ENCODE data around the gene ITLN1.
"Not testable (repeated sequence)": the region's sequence is repeated elsewhere in the genome, so short reads cannot be mapped to it uniquely, and the experiment has no call there.

ITLN1 gene

GRCh38 chr1:160885042-160885441, at the start of gene ITLN1:
TSS of gene ITLN1 (minus strand) at chr1:160885180. CDS start at chr1:160884877, 303 bp downstream.
- no peak for DNase-seq (ENCODE audit: low spot score)

- DNase-seq (ENCODE audit: low spot score) = not testable (repeated sequence)
Observed at GRCh38 chr1:160933305-160933704, 48.3 kb upstream of the ITLN1 start.

- DNase-seq (ENCODE audit: low spot score) = peak; percentile 1
Observed at GRCh38 chr1:160925652-160926244, 40.8 kb upstream of the ITLN1 start.

- DNase-seq (ENCODE audit: low spot score) = no peak
Observed at GRCh38 chr1:160924791-160925651, 40.0 kb upstream of the ITLN1 start.

DNA sequence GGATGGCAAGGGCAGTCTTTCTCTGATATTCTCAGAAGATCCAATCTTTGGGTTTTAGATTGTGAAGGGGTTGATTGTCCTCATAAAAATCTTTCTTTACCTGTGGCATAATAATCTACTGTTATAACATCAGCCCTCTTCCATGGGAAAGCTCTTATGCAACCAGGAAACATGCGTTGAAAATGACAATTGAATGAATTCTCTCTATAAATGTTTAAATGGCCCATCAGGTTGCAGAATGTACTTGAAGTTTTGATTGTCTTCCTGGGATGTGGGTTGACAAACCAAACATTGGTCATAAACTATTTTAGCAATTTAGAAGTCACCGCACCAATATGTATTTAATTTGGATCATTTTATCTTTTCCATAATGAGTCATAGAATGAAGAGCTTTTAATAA, 31.7 kb upstream of the ITLN1 start:
- no peak for DNase-seq (ENCODE audit: low spot score)

DNA sequence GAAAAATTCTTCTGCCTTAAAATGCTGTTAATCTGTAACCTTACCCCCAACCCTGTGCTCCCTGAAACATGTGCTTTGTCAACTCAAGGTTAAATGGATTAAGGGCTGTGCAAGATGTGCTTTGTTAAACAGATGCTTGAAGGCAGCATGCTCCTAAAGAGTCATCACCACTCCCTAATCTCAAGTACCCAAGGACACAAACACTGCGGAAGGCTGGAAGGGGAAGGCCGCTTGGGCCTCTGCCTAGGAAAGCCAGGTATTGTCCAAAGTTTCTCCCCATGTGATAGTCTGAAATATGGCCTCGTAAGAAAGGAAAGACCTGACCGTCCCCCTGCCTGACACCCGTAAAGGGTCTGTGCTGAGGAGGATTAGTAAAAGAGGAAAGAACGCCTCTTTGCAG, 28.2 kb upstream of the ITLN1 start:
- DNase-seq (ENCODE audit: low spot score) = not testable (repeated sequence)

GRCh38 chr1:160911925-160912324, 26.9 kb upstream of the ITLN1 start:
- DNase-seq (ENCODE audit: low spot score) = no peak

DNA sequence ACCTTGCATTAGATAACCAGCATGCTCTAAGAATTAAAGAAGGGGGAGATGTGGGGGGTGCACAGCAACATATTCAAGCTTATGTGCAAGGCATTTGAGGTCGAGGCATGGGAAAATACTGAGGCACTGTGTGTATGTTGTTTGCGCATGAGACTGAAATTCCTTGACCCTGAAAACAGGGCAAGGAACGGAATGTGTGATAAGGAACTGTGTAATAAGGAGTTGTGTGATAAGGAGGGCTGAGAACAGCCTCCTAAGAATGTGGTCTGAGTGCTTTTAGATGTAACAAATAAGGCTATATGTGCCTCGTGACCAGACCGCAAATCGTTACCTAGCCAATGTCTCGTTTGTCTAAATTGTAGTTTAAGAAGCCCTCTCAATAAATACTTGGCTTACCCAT, 26.5 kb upstream of the ITLN1 start:
- DNase-seq (ENCODE audit: low spot score) = no peak

DNA sequence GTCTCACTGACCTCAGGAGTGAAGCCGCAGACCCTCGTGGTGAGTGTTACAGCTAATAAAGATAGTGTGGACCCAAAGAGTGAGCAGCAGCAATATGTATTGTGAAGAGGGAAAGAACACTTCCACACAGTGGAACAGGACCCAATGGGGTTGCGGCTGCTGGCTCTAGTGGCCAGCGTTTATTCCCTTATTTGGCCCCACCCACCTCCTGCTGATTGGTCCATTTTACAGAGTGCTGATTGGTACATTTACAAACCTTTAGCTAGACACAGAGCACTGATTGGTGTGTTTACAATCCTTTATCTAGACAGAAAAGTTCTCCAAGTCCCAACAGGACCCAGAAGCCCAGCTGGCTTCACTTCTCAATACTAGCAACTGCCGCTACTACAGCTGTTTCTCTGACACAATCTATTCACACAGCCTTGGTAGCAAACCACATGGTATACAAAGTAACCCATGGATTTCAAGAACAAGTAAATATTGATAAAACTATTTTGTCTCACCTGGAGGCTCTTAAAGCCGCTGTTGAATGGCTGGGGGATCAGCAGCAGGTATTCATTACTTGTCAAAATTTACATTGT, 25.3 kb upstream of the ITLN1 start:
- DNase-seq (ENCODE audit: low spot score) = no peak

DNA sequence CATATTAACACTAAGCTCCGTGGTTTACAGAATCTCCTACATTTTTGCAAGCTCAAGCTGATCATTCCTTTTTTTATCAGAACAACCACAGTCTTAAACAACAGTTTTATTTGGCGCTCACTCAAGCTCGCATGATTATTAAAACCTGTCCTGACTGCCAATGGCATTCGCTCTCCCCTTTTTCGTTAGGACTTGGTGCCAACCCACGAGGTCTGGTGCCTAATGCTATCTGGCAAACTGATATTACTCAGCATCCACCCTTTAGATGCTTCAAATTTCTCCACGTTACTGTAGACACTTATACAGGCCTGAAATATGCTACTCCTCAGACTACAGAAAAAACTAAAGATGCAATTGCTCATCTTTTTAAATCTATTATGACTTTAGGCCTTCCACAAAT, 23.0 kb upstream of the ITLN1 start:
- DNase-seq (ENCODE audit: low spot score) = no peak

GRCh38 chr1:160905617-160905989, 20.6 kb upstream of the ITLN1 start:
- no peak for DNase-seq (ENCODE audit: low spot score)

DNA sequence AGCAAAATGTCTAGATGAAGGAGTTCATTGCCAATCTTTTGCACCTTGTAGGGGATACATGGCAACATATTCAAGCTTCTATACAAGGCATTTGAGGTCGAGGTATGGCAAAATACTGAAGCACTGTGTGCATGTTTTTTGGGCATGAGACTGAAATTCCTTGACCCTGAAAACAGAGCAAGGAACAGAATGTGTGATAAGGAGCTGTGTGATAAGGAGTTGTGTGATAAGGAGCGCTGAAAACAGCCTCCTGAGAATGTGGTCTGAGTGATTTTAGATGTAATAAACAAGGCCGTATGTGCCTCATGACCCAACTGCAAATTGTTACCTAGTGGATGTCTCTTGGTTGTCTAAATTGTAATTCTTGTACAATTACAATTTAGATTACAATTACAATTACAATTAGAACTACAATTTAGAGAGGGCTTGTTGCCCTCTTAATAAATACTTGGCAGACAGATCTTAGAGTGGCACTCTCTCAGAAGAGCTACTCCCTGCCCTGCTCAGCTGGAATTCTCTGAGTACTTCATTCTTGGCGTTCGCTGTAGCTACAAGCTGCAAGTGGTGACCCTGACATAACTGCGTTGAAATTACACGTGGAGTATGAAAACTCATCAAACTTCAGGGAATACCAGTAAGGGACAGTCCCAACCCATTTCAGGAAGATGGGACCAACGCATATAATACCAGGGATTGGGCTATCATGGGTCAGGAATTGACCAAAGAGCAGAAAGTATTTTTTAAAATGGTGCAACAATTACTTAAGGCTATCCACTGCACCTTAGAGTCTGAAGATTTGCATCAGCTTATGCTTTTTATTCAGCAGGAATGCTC, 20.0 kb upstream of the ITLN1 start:
- no peak for DNase-seq (ENCODE audit: low spot score)

DNA sequence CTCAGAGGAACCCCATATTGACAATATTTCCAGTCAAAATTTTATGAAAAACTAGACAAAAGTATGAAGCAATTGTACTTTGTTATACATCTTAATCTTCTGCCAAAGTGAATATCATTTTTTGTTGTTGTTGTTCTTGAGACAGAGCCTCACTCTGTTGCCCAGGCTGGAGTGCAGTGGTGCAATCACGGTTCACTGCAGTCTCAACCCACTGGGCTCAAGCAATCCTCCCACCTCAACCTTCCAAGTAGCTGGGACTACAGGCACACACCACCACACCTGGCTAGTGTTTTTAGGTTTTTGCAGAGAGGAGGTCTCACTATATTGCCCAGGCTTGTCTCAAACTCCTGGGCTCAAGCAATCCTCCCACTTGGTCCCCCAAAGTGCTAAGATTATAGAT, 17.3 kb upstream of the ITLN1 start:
- DNase-seq (ENCODE audit: low spot score) = not testable (repeated sequence)

- no peak for DNase-seq (ENCODE audit: low spot score)
Observed at GRCh38 chr1:160901768-160902167, 16.8 kb upstream of the ITLN1 start.

DNA sequence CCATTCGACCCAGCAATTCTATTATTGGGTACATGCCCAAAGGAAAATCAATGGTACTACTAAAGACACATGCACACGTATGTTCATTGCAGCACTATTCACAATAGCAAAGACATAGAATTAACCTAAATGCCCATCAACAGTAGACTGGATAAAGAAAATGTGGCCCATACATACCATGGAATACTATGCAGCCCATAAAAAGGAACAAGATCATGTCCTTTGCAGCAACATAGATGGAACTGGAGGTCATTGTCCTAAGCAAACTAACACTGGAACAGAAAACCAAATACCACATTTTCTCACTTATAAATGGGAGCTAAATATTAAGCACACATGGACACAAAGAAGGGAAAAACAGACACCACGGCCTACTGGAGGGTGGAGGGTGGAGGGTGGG, 15.7 kb upstream of the ITLN1 start:
- DNase-seq (ENCODE audit: low spot score) = not testable (repeated sequence)

- not testable (repeated sequence) for DNase-seq (ENCODE audit: low spot score)
Observed at GRCh38 chr1:160894368-160895135, 9.6 kb upstream of the ITLN1 start.

GRCh38 chr1:160891474-160891873, 6.5 kb upstream of the ITLN1 start:
- no peak for DNase-seq (ENCODE audit: low spot score)

- DNase-seq (ENCODE audit: low spot score) = no peak
Observed at GRCh38 chr1:160888926-160889325, 3.9 kb upstream of the ITLN1 start.

GRCh38 chr1:160887071-160887470, 2.1 kb upstream of the ITLN1 start:
- DNase-seq (ENCODE audit: low spot score) = no peak

- DNase-seq (ENCODE audit: low spot score) = no peak
Observed at GRCh38 chr1:160884579-160884978, 401 bp downstream of the ITLN1 start.
